GM19452 (cell line): ENCODE data around the gene IFT88.

Experiments used
- ATAC-seq: cut with Tn5 transposase; IDR thresholded peaks from one replicate; pipeline ENCODE4 v1.9.1; 2021; ENCODE audit not compliant: unreplicated experiment

Gene IFT88

GRCh38 chr13:20684546-20684945 lies 117.6 kb downstream of the IFT88 start:
- no peak for ATAC-seq

- ATAC-seq: no peak
These were observed 118.1 kb downstream of the IFT88 start for GRCh38 chr13:20685092-20685491.

GRCh38 chr13:20686167-20686566 lies 119.2 kb downstream of the IFT88 start:
- ATAC-seq: no peak

GRCh38 chr13:20686863-20687579 lies 120.1 kb downstream of the IFT88 start:
- ATAC-seq: no peak

GRCh38 chr13:20689291-20689690 lies 122.3 kb downstream of the IFT88 start:
- ATAC-seq: no peak

GRCh38 chr13:20691616-20692015 lies 124.7 kb downstream of the IFT88 start:
- ATAC-seq: no peak

GRCh38 chr13:20696073-20696472 lies 129.1 kb downstream of the IFT88 start:
- ATAC-seq: no peak

- no peak for ATAC-seq
These were observed 132.8 kb downstream of the IFT88 start for GRCh38 chr13:20699715-20700114.

GRCh38 chr13:20700288-20700687 lies 133.3 kb downstream of the IFT88 start:
- ATAC-seq: no peak

GRCh38 chr13:20701461-20701860 lies 134.5 kb downstream of the IFT88 start:
- no peak for ATAC-seq

GRCh38 chr13:20702530-20702914 lies 135.6 kb downstream of the IFT88 start:
- ATAC-seq: no peak

- peak; percentile 20 for ATAC-seq
These were observed 136.2 kb downstream of the IFT88 start, which contains the start of gene IL17D for GRCh38 chr13:20702915-20703779. IL17D (plus strand) TSS chr13:20703699; CDS start chr13:20704002, 303 bp downstream.

- ATAC-seq: peak; percentile 92
These were observed 137.0 kb downstream of the IFT88 start for GRCh38 chr13:20703780-20704458.

- ATAC-seq: no peak
These were observed 137.6 kb downstream of the IFT88 start for GRCh38 chr13:20704459-20705069.

GRCh38 chr13:20706661-20707060 lies 139.7 kb downstream of the IFT88 start:
- ATAC-seq: no peak

- ATAC-seq: no peak
These were observed 141.3 kb downstream of the IFT88 start for GRCh38 chr13:20708216-20708615.

GRCh38 chr13:20709369-20709768 lies 142.4 kb downstream of the IFT88 start:
- no peak for ATAC-seq

- no peak for ATAC-seq
These were observed 142.8 kb downstream of the IFT88 start for GRCh38 chr13:20709782-20710181.

- no peak for ATAC-seq
These were observed 144.5 kb downstream of the IFT88 start for GRCh38 chr13:20711301-20712044.

- ATAC-seq: no peak
These were observed 146.0 kb downstream of the IFT88 start for GRCh38 chr13:20713014-20713376.

- no peak for ATAC-seq
These were observed 146.8 kb downstream of the IFT88 start for GRCh38 chr13:20713751-20714150.
